NT2/D1 (cell line): ENCODE data around the gene TPCN2.
A peak's percentile ranks its signal among the peaks of the same experiment; 100 is the strongest.

Source experiments
- DNase-seq: peaks from one replicate; pipeline ENCODE4 v3.0.0-alpha.2; 2011; ENCODE audit warnings: low read depth, low spot score
- H3K27me3 ChIP-seq: 2 replicates; pipeline ENCODE4 v1.6.0; 2011; ENCODE audit warnings: mild to moderate bottlenecking; ENCODE audit not compliant: insufficient read length, insufficient read depth
- H3K36me3 ChIP-seq: 2 replicates; pipeline ENCODE4 v1.6.1; 2011; ENCODE audit warnings: mild to moderate bottlenecking, low read length, mixed read lengths; ENCODE audit not compliant: insufficient read depth, insufficient read length
- H3K4me1 ChIP-seq: 2 replicates; pipeline ENCODE4 v1.5.1; 2011; ENCODE audit not compliant: insufficient read depth, insufficient read length
- H3K4me3 ChIP-seq: 2 replicates; pipeline ENCODE4 v1.5.1; 2011; ENCODE audit warnings: low read depth; ENCODE audit not compliant: insufficient read length
- H3K9ac ChIP-seq: 2 replicates; pipeline ENCODE4 v1.6.0; 2011; ENCODE audit warnings: low read depth; ENCODE audit not compliant: insufficient read length
- H3K9me3 ChIP-seq: 2 replicates; pipeline ENCODE4 v1.5.1; 2011; ENCODE audit warnings: mild to moderate bottlenecking, low read length; ENCODE audit not compliant: insufficient read depth
- SUZ12 ChIP-seq: IDR thresholded peaks from 2 replicates; pipeline ENCODE4 v1.6.1; 2011; ENCODE audit not compliant: insufficient read length, insufficient read depth; ENCODE audit errors: extremely low read depth
- YY1 ChIP-seq: IDR thresholded peaks from 2 replicates; pipeline ENCODE4 v1.6.1; 2011; ENCODE audit not compliant: insufficient read length, insufficient read depth
- ZNF274 ChIP-seq: IDR thresholded peaks from 2 replicates; pipeline ENCODE4 v1.6.1; 2011; ENCODE audit warnings: mild to moderate bottlenecking, low read depth, low read length

The TPCN2 gene

DNA sequence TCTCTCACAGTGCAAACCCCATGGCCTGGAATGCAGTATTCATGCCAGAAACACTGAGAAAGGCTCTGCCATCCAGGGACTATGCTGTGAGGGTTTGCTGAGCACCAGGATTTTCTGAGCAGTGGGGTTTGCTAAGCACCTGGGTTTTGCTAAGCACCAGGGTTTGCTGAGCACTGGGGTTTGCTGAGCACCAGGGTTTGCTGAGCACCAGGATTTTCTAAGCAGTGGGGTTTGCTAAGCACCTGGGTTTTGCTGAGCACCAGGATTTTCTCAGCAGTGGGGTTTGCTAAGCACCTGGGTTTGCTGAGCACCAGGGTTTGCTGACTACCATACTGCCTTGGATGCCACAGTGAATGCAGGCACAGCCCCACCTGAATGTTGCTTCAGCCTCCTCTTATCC, 58.7 kb downstream of the TPCN2 start:
- Histone ChIP-seq H3K27me3 (no peaks in the 10 kb centered on the region), H3K9ac (peak overlapping the region; percentile 32), H3K4me3 (no peak overlapping the region), H3K9me3 (peaks cover 3% of the 10 kb centered on the region; the same call in 1 of the 2 replicates), H3K36me3 (no peaks in the 10 kb centered on the region), H3K4me1 (peaks cover 1% of the 10 kb centered on the region)
- no peak for DNase-seq
- TF ChIP-seq ZNF274 (no peak), SUZ12 (no peak), YY1 (no peak)

DNA sequence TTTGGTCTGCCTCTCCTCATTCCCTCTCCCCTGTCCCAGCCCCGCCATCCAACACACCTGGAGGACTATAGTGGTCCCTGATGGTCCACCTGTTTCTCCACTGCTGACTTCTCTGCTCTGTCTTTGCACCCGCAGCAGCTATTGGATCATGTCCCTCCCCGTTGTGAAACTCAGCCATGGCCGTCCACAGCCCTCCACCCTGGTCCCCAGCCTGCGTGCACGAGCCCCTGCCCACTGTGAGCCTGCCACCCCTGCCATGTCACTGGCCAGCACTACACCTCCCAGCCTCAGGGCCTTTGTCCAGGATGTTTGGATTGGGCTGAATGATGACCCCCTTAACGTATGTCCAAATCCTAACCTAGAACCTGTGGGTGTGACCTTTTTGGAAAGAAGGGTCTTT, 59.3 kb downstream of the TPCN2 start:
- Histone ChIP-seq H3K36me3 (no peaks in the 10 kb centered on the region), H3K9ac (no peak overlapping the region), H3K9me3 (peaks cover 3% of the 10 kb centered on the region; the same call in 1 of the 2 replicates), H3K4me3 (no peak overlapping the region), H3K4me1 (no peaks in the 10 kb centered on the region), H3K27me3 (no peaks in the 10 kb centered on the region)
- DNase-seq: no peak
- TF ChIP-seq YY1 (no peak), ZNF274 (no peak), SUZ12 (no peak)

DNA sequence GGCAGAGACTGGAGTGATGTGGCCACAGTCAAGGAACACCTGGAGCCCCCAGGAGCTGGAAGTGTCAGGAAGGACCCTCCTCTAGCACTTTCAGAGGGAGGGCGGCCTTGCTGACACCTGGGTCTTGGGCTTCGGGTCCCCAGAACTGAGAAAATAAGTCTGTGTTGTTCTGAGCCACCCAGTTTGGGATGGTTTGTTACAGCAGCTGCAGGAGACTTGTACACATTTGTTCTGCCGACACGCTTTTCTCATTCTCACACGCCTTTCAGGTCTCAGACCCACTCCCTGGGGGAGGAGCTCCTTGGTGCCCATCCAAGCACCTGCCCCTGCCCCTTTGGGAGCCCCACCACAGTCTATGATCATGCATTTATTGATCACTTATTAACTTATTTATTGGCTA, 59.8 kb downstream of the TPCN2 start:
- H3K9ac ChIP-seq: no peak overlapping the region
- H3K9me3 ChIP-seq: peaks cover 3% of the 10 kb centered on the region; the same call in 1 of the 2 replicates
- no peak for DNase-seq
- H3K27me3 ChIP-seq: no peaks in the 10 kb centered on the region
- no peak overlapping the region for H3K4me3 ChIP-seq
- no peaks in the 10 kb centered on the region for H3K4me1 ChIP-seq
- no peak for TF ChIP-seq ZNF274
- no peak for TF ChIP-seq SUZ12
- no peak for TF ChIP-seq YY1
- H3K36me3 ChIP-seq: no peaks in the 10 kb centered on the region

GRCh38 chr11:69109101-69109500, 60.4 kb downstream of the TPCN2 start:
- peaks cover 3% of the 10 kb centered on the region; the same call in 1 of the 2 replicates for H3K9me3 ChIP-seq
- no peak overlapping the region for H3K4me3 ChIP-seq
- H3K9ac ChIP-seq: no peak overlapping the region
- no peaks in the 10 kb centered on the region for H3K27me3 ChIP-seq
- DNase-seq: no peak
- no peaks in the 10 kb centered on the region for H3K36me3 ChIP-seq
- TF ChIP-seq ZNF274 (no peak), YY1 (no peak), SUZ12 (no peak)
- no peaks in the 10 kb centered on the region for H3K4me1 ChIP-seq

GRCh38 chr11:69110451-69110850, 61.7 kb downstream of the TPCN2 start:
- Histone ChIP-seq H3K9ac (no peak overlapping the region), H3K36me3 (no peaks in the 10 kb centered on the region), H3K9me3 (peaks cover 3% of the 10 kb centered on the region; the same call in 1 of the 2 replicates), H3K4me3 (no peak overlapping the region), H3K4me1 (no peaks in the 10 kb centered on the region), H3K27me3 (no peaks in the 10 kb centered on the region)
- TF ChIP-seq SUZ12: no peak
- TF ChIP-seq ZNF274: no peak
- no peak for TF ChIP-seq YY1
- DNase-seq: no peak

GRCh38 chr11:69111624-69112542, 63.2 kb downstream of the TPCN2 start:
- DNase-seq: no peak
- H3K27me3 ChIP-seq: no peaks in the 10 kb centered on the region
- peaks cover 3% of the 10 kb centered on the region; the same call in 1 of the 2 replicates for H3K9me3 ChIP-seq
- H3K9ac ChIP-seq: no peak overlapping the region
- no peak for TF ChIP-seq ZNF274
- TF ChIP-seq YY1: no peak
- TF ChIP-seq SUZ12: no peak
- H3K4me3 ChIP-seq: no peak overlapping the region
- H3K36me3 ChIP-seq: no peaks in the 10 kb centered on the region
- no peaks in the 10 kb centered on the region for H3K4me1 ChIP-seq

- Histone ChIP-seq H3K27me3 (no peaks in the 10 kb centered on the region), H3K4me3 (no peak overlapping the region), H3K9me3 (peaks cover 3% of the 10 kb centered on the region; the same call in 1 of the 2 replicates), H3K4me1 (no peaks in the 10 kb centered on the region), H3K36me3 (no peaks in the 10 kb centered on the region), H3K9ac (no peak overlapping the region)
- no peak for DNase-seq
- no peak for TF ChIP-seq ZNF274
- no peak for TF ChIP-seq SUZ12
- no peak for TF ChIP-seq YY1
These were observed 64.5 kb downstream of the TPCN2 start for GRCh38 chr11:69113226-69113625.
